GM18526 (cell line): ENCODE results near the gene ADGRG1.

Source experiments
- POLR2A ChIP-seq: IDR thresholded peaks from 3 replicates; pipeline ENCODE4 v1.6.1; 2011; ENCODE audit not compliant: insufficient read length; ENCODE audit errors: extremely low read depth

ADGRG1 gene

GRCh38 chr16:57600952-57601580 is 27.4 kb upstream of the ADGRG1 start:
- no peak for TF ChIP-seq POLR2A

GRCh38 chr16:57601801-57602478 is 26.5 kb upstream of the ADGRG1 start:
- no peak for TF ChIP-seq POLR2A

- no peak for TF ChIP-seq POLR2A
Measured at GRCh38 chr16:57603115-57604024, 25.1 kb upstream of the ADGRG1 start.

- no peak for TF ChIP-seq POLR2A
Measured at GRCh38 chr16:57604177-57604576, 24.3 kb upstream of the ADGRG1 start.

GRCh38 chr16:57606147-57606846 is 22.1 kb upstream of the ADGRG1 start:
- no peak for TF ChIP-seq POLR2A

GRCh38 chr16:57606847-57607501 is 21.5 kb upstream of the ADGRG1 start:
- TF ChIP-seq POLR2A, result no peak

- TF ChIP-seq POLR2A, result no peak
Measured at GRCh38 chr16:57607676-57608461, 20.6 kb upstream of the ADGRG1 start.

GRCh38 chr16:57608462-57609113 is 19.8 kb upstream of the ADGRG1 start:
- no peak for TF ChIP-seq POLR2A

- TF ChIP-seq POLR2A, result no peak
Measured at GRCh38 chr16:57609541-57610401, 18.7 kb upstream of the ADGRG1 start.

- TF ChIP-seq POLR2A, result no peak
Measured at GRCh38 chr16:57610611-57611010, 17.8 kb upstream of the ADGRG1 start.

GRCh38 chr16:57611181-57611580 is 17.2 kb upstream of the ADGRG1 start:
- TF ChIP-seq POLR2A, result no peak

- TF ChIP-seq POLR2A, result no peak
Measured at GRCh38 chr16:57611706-57612105, 16.7 kb upstream of the ADGRG1 start.

- TF ChIP-seq POLR2A, result no peak
Measured at GRCh38 chr16:57612494-57612893, 15.9 kb upstream of the ADGRG1 start.
